ENCODE measurements around the gene GNAT3.

- TF ChIP-seq CTCF (IDR thresholded peaks at IDR 0.05; ENCODE audit: insufficient read depth, low read depth, low read length) (no peak), EZH2 (IDR thresholded peaks at IDR 0.05; ENCODE audit: insufficient read depth, low read length) (no peak)
Measured at GRCh38 chr7:80520199-80520598, 8.3 kb upstream of the GNAT3 start.

Measured in astrocyte (in vitro differentiated cells and primary cell).